GM12878 (cell line): ENCODE results near the gene RIMBP2.

Experiments used
- IRF4 ChIP-seq: IDR thresholded peaks from 2 replicates; pipeline ENCODE4 v1.6.1; 2011; ENCODE audit warnings: low read depth, low read length
- POLR2AphosphoS5 ChIP-seq: IDR thresholded peaks from 2 replicates; pipeline ENCODE4 v1.6.1; 2011; ENCODE audit warnings: mild to moderate bottlenecking, low read length, inconsistent platforms
- RUNX3 ChIP-seq: IDR thresholded peaks from 2 replicates; pipeline ENCODE4 v1.6.1; 2012; ENCODE audit warnings: low read length, inconsistent platforms
- SIN3A ChIP-seq: IDR thresholded peaks from 2 replicates; pipeline ENCODE4 v1.6.1; 2012; ENCODE audit warnings: low read depth, low read length, improper control_type of control experiment
- TF ChIP-seq, protein P1 (sequence below): fragments of 150-350 bp; IDR thresholded peaks from 2 replicates; pipeline ENCODE4 v1.6.1; 2014; ENCODE audit warnings: mild to moderate bottlenecking, low read depth, low read length
- TF ChIP-seq, protein P2 (sequence below), 3 experiments: IDR thresholded peaks in 2 of 3; conservative IDR thresholded peaks in 1 of 3; 2 replicates each; pipeline ENCODE4 v1.5.1; 2011; ENCODE audit warnings: low read depth in 3 of 3, low read length in 3 of 3, mild to moderate bottlenecking in 3 of 3, control low read depth in 2 of 3, moderate library complexity in 2 of 3, inconsistent platforms in 1 of 3, mixed read lengths in 1 of 3; ENCODE audit not compliant: control insufficient read depth in 2 of 3, insufficient read depth in 1 of 3; ENCODE audit errors: extremely low read depth in 1 of 3
- TF ChIP-seq, protein P3 (sequence below): fragments of 450-650 bp; IDR thresholded peaks from 2 replicates; pipeline ENCODE4 v1.6.1; 2018; ENCODE audit warnings: mild to moderate bottlenecking, low read depth, moderate library complexity; ENCODE audit not compliant: partially characterized antibody

DNA sequence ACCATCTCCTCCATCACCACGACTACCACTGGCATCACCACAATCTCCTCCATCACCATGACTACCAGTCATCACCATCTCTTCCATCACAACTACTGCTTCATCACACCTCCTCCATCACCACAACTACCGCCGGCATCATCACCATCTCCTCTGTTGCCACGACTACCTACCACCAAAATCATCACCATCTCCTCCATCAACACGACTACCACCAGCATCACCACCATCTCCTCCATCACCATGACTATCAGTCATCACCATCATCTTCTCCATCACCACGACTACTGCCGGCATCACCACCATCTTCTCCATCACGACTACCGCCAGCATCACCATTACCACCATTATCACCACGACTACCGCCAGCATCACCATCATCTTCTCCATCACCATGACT, 89.5 kb downstream of the RIMBP2 start:
- TF ChIP-seq, protein P1, sequence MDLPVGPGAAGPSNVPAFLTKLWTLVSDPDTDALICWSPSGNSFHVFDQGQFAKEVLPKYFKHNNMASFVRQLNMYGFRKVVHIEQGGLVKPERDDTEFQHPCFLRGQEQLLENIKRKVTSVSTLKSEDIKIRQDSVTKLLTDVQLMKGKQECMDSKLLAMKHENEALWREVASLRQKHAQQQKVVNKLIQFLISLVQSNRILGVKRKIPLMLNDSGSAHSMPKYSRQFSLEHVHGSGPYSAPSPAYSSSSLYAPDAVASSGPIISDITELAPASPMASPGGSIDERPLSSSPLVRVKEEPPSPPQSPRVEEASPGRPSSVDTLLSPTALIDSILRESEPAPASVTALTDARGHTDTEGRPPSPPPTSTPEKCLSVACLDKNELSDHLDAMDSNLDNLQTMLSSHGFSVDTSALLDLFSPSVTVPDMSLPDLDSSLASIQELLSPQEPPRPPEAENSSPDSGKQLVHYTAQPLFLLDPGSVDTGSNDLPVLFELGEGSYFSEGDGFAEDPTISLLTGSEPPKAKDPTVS: no peak
- TF ChIP-seq, protein P2, sequence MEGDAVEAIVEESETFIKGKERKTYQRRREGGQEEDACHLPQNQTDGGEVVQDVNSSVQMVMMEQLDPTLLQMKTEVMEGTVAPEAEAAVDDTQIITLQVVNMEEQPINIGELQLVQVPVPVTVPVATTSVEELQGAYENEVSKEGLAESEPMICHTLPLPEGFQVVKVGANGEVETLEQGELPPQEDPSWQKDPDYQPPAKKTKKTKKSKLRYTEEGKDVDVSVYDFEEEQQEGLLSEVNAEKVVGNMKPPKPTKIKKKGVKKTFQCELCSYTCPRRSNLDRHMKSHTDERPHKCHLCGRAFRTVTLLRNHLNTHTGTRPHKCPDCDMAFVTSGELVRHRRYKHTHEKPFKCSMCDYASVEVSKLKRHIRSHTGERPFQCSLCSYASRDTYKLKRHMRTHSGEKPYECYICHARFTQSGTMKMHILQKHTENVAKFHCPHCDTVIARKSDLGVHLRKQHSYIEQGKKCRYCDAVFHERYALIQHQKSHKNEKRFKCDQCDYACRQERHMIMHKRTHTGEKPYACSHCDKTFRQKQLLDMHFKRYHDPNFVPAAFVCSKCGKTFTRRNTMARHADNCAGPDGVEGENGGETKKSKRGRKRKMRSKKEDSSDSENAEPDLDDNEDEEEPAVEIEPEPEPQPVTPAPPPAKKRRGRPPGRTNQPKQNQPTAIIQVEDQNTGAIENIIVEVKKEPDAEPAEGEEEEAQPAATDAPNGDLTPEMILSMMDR (IDR thresholded peaks at IDR 0.05 in 2 of 3, conservative IDR thresholded peaks at IDR 0.05 in 1 of 3; ENCODE audit: control insufficient read depth in 2 of 3, extremely low read depth in 1 of 3, insufficient read depth in 1 of 3, low read depth in 3 of 3, low read length in 3 of 3): no peak
- TF ChIP-seq, protein P3, sequence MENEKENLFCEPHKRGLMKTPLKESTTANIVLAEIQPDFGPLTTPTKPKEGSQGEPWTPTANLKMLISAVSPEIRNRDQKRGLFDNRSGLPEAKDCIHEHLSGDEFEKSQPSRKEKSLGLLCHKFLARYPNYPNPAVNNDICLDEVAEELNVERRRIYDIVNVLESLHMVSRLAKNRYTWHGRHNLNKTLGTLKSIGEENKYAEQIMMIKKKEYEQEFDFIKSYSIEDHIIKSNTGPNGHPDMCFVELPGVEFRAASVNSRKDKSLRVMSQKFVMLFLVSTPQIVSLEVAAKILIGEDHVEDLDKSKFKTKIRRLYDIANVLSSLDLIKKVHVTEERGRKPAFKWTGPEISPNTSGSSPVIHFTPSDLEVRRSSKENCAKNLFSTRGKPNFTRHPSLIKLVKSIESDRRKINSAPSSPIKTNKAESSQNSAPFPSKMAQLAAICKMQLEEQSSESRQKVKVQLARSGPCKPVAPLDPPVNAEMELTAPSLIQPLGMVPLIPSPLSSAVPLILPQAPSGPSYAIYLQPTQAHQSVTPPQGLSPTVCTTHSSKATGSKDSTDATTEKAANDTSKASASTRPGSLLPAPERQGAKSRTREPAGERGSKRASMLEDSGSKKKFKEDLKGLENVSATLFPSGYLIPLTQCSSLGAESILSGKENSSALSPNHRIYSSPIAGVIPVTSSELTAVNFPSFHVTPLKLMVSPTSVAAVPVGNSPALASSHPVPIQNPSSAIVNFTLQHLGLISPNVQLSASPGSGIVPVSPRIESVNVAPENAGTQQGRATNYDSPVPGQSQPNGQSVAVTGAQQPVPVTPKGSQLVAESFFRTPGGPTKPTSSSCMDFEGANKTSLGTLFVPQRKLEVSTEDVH: no peak
- TF ChIP-seq IRF4 (no peak), RUNX3 (no peak), SIN3A (no peak), POLR2AphosphoS5 (no peak)
